Colonic mucosa (tissue), 4 donors: Measurements from ENCODE around the gene RAB1B. TPM values are rescaled to one million over a fixed set of nuclear protein-coding genes. Genes with fewer than 3 reads are reported as not detected.

ENCODE experiments used
- DNase-seq: peaks from one replicate; pipeline ENCODE4 v3.0.0-alpha.2; 2020
- H3K27ac ChIP-seq: fragments of 200-600 bp; one replicate; pipeline ENCODE4 v1.8.0; 2021
- H3K27me3 ChIP-seq: fragments of 200-600 bp; one replicate; pipeline ENCODE4 v1.8.0; 2021
- H3K36me3 ChIP-seq: fragments of 200-600 bp; one replicate; pipeline ENCODE4 v1.8.0; 2021
- H3K4me1 ChIP-seq: fragments of 200-600 bp; one replicate; pipeline ENCODE4 v1.8.0; 2021; ENCODE audit warnings: mild to moderate bottlenecking
- H3K4me3 ChIP-seq: fragments of 200-600 bp; one replicate; pipeline ENCODE4 v1.8.0; 2021
- H3K9ac ChIP-seq, 2 donors: one replicate each; pipeline ENCODE4 v1.7.0; 2013; ENCODE audit warnings: control low read depth in 2 of 2, low read depth in 2 of 2, low read length in 2 of 2
- H3K9me3 ChIP-seq: fragments of 200-600 bp; one replicate; pipeline ENCODE4 v1.8.0; 2021
- CTCF ChIP-seq: fragments of 200-600 bp; IDR thresholded peaks from one replicate; pipeline ENCODE4 v1.8.0; 2022; ENCODE audit warnings: antibody characterized with exemption, mild to moderate bottlenecking
- intact Hi-C: fragments of 100-400 bp; cut with DNase I; formaldehyde crosslinking; loops from one replicate; pipeline ENCODE4 v1.14.1; 2022
- total RNA-seq, 2 donors: library from RNA; stranded (reverse); fragmentation: NEBNext Ultra II Directional in 1 of 2; extraction: Animal tissue kit (Norgen Biotek cat#: 25700) in 1 of 2; gene quantifications; one replicate each; pipeline ENCODE4 v1.2.1, GENCODE V29; 2021
- donor health status: healthy.
- donor health status: DM: no; HTN: no; CAD: no.
- donor health status: DM: no; HTN: no; CAD: no.

RAB1B gene
- total RNA-seq, 2 donors from 2014 or later: 212 to 243 TPM

GRCh38 chr11:66227700-66228099 lies 40.7 kb upstream of the RAB1B start:
- TF ChIP-seq CTCF: no peak
- H3K27me3 ChIP-seq: no peaks in the 10 kb centered on the region
- H3K36me3 ChIP-seq: no peaks in the 10 kb centered on the region
- intact Hi-C loops: no loop called here
- no peak for DNase-seq
- H3K9me3 ChIP-seq: no peaks in the 10 kb centered on the region
- no peak overlapping the region for H3K9ac ChIP-seq
- H3K4me1 ChIP-seq: no peaks in the 10 kb centered on the region
- no peak overlapping the region for H3K4me3 ChIP-seq
- H3K27ac ChIP-seq: no peak overlapping the region

- no peak for TF ChIP-seq CTCF
- Histone ChIP-seq H3K27me3 (no peaks in the 10 kb centered on the region), H3K36me3 (no peaks in the 10 kb centered on the region), H3K27ac (no peak overlapping the region), H3K4me1 (no peaks in the 10 kb centered on the region), H3K9ac (no peak overlapping the region), H3K9me3 (no peaks in the 10 kb centered on the region), H3K4me3 (no peak overlapping the region)
- DNase-seq: no peak
- intact Hi-C loops: no loop called here
Measured at GRCh38 chr11:66228521-66228920, 39.9 kb upstream of the RAB1B start.

GRCh38 chr11:66230156-66230555 lies 38.3 kb upstream of the RAB1B start:
- intact Hi-C loops: no loop called here
- no peaks in the 10 kb centered on the region for H3K36me3 ChIP-seq
- DNase-seq: no peak
- H3K4me1 ChIP-seq: no peaks in the 10 kb centered on the region
- no peak overlapping the region for H3K9ac ChIP-seq
- TF ChIP-seq CTCF: no peak
- H3K27me3 ChIP-seq: no peaks in the 10 kb centered on the region
- H3K4me3 ChIP-seq: no peak overlapping the region
- no peak overlapping the region for H3K27ac ChIP-seq
- H3K9me3 ChIP-seq: no peaks in the 10 kb centered on the region

- H3K36me3 ChIP-seq: no peaks in the 10 kb centered on the region
- no peaks in the 10 kb centered on the region for H3K9me3 ChIP-seq
- H3K27me3 ChIP-seq: no peaks in the 10 kb centered on the region
- no peak overlapping the region for H3K27ac ChIP-seq
- H3K9ac ChIP-seq: no peak overlapping the region
- intact Hi-C loops: no loop called here
- H3K4me3 ChIP-seq: no peak overlapping the region
- TF ChIP-seq CTCF: no peak
- no peaks in the 10 kb centered on the region for H3K4me1 ChIP-seq
- DNase-seq: no peak
Measured at GRCh38 chr11:66230978-66231377, 37.5 kb upstream of the RAB1B start.

GRCh38 chr11:66231561-66231960 lies 36.9 kb upstream of the RAB1B start:
- Histone ChIP-seq H3K4me3 (no peak overlapping the region), H3K4me1 (no peaks in the 10 kb centered on the region), H3K36me3 (no peaks in the 10 kb centered on the region), H3K9ac (no peak overlapping the region), H3K27me3 (no peaks in the 10 kb centered on the region), H3K9me3 (no peaks in the 10 kb centered on the region), H3K27ac (no peak overlapping the region)
- intact Hi-C loops: no loop called here
- no peak for DNase-seq
- TF ChIP-seq CTCF: no peak

GRCh38 chr11:66232769-66233168 lies 35.7 kb upstream of the RAB1B start:
- Histone ChIP-seq H3K27ac (no peak overlapping the region), H3K4me3 (no peak overlapping the region), H3K9me3 (no peaks in the 10 kb centered on the region), H3K4me1 (no peaks in the 10 kb centered on the region), H3K27me3 (no peaks in the 10 kb centered on the region), H3K9ac (no peak overlapping the region), H3K36me3 (no peaks in the 10 kb centered on the region)
- no peak for TF ChIP-seq CTCF
- intact Hi-C loops: no loop called here
- DNase-seq: no peak
